GM21723 (cell line): ENCODE data around the gene RPS25.
A peak's percentile ranks its signal among the peaks of the same experiment; 100 is the strongest.
"Not testable (repeated sequence)": the region's sequence is repeated elsewhere in the genome, so short reads cannot be mapped to it uniquely, and the experiment has no call there.

ENCODE experiments used
- ATAC-seq: cut with Tn5 transposase; IDR thresholded peaks from one replicate; pipeline ENCODE4 v1.9.1; 2021; ENCODE audit warnings: mild to moderate bottlenecking, moderate library complexity; ENCODE audit not compliant: unreplicated experiment

RPS25 gene

GRCh38 chr11:119017377-119017776 is 766 bp downstream of the RPS25 start:
- not testable (repeated sequence) for ATAC-seq

- ATAC-seq = no peak
Observed at GRCh38 chr11:119016216-119017009, 1.7 kb downstream of the RPS25 start.

DNA sequence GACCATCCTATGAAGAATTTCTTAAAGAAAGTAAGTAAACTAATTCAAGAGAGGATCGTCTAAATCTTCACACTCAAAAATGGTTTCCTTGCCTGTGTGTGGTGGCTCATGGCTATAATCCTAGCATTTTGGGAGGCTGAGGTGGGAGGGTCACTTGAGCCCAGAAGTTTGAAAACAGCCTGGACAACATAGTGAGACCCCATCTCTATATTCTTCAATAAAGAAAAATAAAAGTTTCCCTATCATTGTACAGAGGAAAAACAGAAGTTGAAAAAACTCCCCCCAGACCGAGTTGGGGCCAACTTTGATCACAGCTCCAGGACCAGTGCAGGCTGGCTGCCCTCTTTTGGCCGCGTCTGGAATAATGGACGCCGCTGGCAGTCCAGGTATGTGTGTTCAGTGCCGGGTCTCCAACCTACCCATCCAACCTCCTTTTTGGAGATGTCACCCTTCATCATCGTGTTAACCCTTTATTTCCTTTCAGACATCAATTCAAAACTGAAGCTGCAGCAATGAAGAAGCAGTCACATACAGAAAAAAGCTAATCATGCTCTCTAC is 3.0 kb downstream of the RPS25 start:
- no peak for ATAC-seq

- ATAC-seq = no peak
Observed at GRCh38 chr11:119014209-119014924, 3.8 kb downstream of the RPS25 start.

GRCh38 chr11:119012629-119013170 is 5.4 kb downstream of the RPS25 start:
- ATAC-seq = no peak

- ATAC-seq = no peak
Observed at GRCh38 chr11:119011476-119012053, 6.6 kb downstream of the RPS25 start.

DNA sequence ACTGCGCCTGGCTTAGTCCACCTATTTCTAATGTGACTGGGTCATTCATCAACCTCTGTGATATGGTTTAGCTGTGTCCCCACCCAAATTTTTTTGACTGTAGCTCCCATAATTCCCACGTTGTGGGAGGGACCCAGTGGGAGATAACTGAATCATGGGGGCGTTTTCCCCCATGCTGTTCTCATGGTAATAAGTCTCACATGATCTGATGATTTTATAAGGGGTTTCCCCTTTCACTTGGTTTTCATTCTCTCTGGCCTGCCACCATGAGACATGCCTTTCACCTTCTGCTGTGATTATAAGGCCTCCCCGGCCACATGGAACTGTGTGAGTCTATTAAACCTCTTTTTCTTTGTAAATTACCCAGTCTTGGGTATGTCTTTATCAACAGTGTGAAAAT is 11.5 kb downstream of the RPS25 start:
- ATAC-seq = no peak

- no peak for ATAC-seq
Observed at GRCh38 chr11:119000906-119001305, 17.2 kb downstream of the RPS25 start.

- no peak for ATAC-seq
Observed at GRCh38 chr11:118998822-118999221, 19.3 kb downstream of the RPS25 start.

GRCh38 chr11:118998388-118998717 is 19.8 kb downstream of the RPS25 start:
- no peak for ATAC-seq

GRCh38 chr11:118997627-118998387 is 20.3 kb downstream of the RPS25 start, which contains the start of gene CENATAC:
CENATAC (plus strand) TSS chr11:118998138; CDS start chr11:118998198, 60 bp downstream.
- peak; percentile 91 for ATAC-seq

GRCh38 chr11:118996926-118997626 is 21.1 kb downstream of the RPS25 start:
- ATAC-seq = peak; percentile 22

DNA sequence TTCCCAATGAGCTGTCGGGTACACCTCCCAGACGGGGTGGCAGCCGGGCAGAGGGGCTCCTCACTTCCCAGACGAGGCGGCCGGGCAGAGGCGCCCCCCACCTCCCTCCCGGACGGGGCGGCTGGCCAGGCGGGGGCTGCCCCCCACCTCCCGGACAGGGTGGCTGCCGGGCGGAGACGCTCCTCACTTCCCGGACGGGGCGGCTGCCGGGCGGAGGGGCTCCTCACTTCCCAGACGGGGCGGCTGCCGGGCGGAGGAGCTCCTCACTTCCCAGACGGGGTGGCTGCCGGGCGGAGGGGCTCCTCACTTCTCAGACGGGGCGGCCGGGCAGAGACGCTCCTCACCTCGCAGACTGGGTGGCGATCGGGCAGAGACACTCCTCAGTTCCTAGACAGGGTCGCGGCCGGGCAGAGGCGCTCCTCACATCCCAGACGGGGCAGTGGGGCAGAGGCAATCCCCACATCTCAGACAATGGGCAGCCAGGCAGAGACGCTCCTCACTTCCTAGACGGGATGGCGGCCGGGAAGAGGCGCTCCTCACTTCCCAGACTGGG is 26.6 kb downstream of the RPS25 start:
- ATAC-seq = not testable (repeated sequence)

DNA sequence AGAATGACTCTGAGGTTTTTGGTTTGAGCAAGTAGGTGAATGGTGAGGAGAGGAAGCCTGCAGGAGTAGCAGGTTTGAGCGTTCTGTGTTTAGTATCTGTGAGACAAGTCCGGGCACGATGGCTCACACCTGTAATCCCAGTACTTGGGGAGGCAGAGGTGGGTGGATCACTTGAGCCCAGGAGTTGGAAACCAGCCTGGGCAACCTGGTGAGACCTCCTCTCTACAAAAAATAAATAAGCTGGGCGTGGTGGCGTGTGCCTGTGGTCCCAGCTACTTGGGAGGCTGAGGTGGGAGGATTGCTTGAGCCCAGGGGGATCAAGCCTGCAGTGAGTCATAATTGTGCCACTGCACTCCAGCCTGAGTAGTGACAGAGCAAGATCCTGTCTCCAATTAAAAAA is 29.9 kb downstream of the RPS25 start:
- ATAC-seq = no peak

GRCh38 chr11:118984825-118985224 is 33.3 kb downstream of the RPS25 start:
- ATAC-seq = no peak

GRCh38 chr11:118984337-118984736 is 33.8 kb downstream of the RPS25 start:
- ATAC-seq = not testable (repeated sequence)

DNA sequence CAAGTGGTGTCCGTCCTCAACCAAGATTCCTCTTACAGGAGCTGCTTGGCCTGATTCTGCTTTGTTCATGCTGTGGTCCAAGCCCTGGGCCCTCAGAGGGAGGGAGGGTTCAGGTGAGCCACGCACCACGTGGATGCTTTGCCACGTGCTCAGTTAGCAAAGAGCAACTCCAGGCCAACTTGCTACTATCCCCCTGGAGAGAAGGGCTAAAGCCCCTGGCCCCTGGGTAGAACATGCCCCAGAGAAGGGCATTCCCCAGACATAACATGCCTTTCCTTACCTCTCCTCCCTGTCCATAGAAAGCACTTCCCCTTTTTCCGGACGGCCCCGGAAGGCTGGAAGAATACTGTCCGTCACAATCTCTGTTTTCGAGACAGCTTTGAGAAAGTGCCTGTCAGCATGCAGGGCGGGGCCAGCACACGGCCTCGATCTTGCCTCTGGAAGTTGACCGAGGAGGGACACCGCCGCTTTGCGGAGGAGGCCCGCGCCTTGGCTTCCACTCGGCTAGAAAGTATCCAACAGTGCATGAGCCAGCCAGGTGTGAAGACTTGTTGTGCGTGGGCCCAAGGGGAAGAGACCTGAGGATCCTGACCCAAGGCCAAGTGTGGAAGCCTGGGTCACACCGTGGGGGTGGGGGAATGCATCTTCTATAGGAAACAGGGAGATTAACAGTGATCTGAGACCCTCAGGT is 37.8 kb downstream of the RPS25 start:
- ATAC-seq = no peak

- ATAC-seq = no peak
Observed at GRCh38 chr11:118979434-118979833, 38.7 kb downstream of the RPS25 start.
